ENCODE measurements around the gene DDX39B. TPM values are rescaled to one million over a fixed set of nuclear protein-coding genes. Genes with fewer than 3 reads are reported as not detected.

DDX39B gene
- total RNA-seq, 4 donors from 2014 or later: 107 to 198 (median 144) TPM

GRCh38 chr6:31534521-31535040 lies 7.2 kb downstream of the DDX39B start:
- peaks cover 4 to 100% of the 10 kb centered on the region in 2 donors for H3K36me3 ChIP-seq
- H3K27me3 ChIP-seq: no peaks in the 10 kb centered on the region
- H3K4me1 ChIP-seq: peaks cover 11 to 13% of the 10 kb centered on the region in 2 donors
- no peak for DNase-seq
- ATAC-seq: no peak
- H3K4me3 ChIP-seq: no peak overlapping the region
- intact Hi-C loops (cut with DNase I; ENCODE audit: low total_unique reads): no loop called here
- H3K9me3 ChIP-seq: no peaks in the 10 kb centered on the region
- H3K27ac ChIP-seq: no peak overlapping the region
- in situ Hi-C loops (cut with MboI; ENCODE audit: low sequenced_read_pairs in 4 of 4): loop anchor here in 2 of 4 donors (5.0 to 25.0 kb wide), 2 partner anchors 42 to 653 kb away; partner anchors contain the start of genes AGER (in 1 of the 2), AGPAT1 (in 1 of the 2), GPSM3 (in 1 of the 2) and PBX2 (in 1 of the 2)
- TF ChIP-seq POLR2A (IDR thresholded peaks at IDR 0.05) (no peak), CTCF (IDR thresholded peaks at IDR 0.05 in 4 of 5, conservative IDR thresholded peaks at IDR 0.05 in 1 of 5) (no peak)

GRCh38 chr6:31534011-31534410 lies 7.8 kb downstream of the DDX39B start:
- no peak for ATAC-seq
- Histone ChIP-seq H3K27me3 (no peaks in the 10 kb centered on the region), H3K36me3 (peaks cover 4 to 95% of the 10 kb centered on the region in 2 donors), H3K4me3 (no peak overlapping the region), H3K4me1 (peaks cover 5 to 7% of the 10 kb centered on the region in 2 donors), H3K27ac (no peak overlapping the region), H3K9me3 (no peaks in the 10 kb centered on the region)
- intact Hi-C loops (cut with DNase I; ENCODE audit: low total_unique reads) (no loop called here), in situ Hi-C loops (cut with MboI; ENCODE audit: low sequenced_read_pairs in 4 of 4) (loop anchor here in 1 of 4 donors (25.0 kb wide), 1 partner anchor 653 kb away; the partner anchor contains the start of genes AGER, AGPAT1, GPSM3 and PBX2)
- TF ChIP-seq POLR2A (IDR thresholded peaks at IDR 0.05): no peak
- no peak for TF ChIP-seq CTCF (IDR thresholded peaks at IDR 0.05 in 4 of 5, conservative IDR thresholded peaks at IDR 0.05 in 1 of 5)
- DNase-seq: no peak

GRCh38 chr6:31533455-31533841 lies 8.4 kb downstream of the DDX39B start:
- TF ChIP-seq POLR2A (IDR thresholded peaks at IDR 0.05): no peak
- TF ChIP-seq CTCF (IDR thresholded peaks at IDR 0.05 in 4 of 5, conservative IDR thresholded peaks at IDR 0.05 in 1 of 5): no peak
- Histone ChIP-seq H3K4me1 (peaks cover 0 to 2% of the 10 kb centered on the region in 2 donors), H3K27ac (peak overlapping the region in 1 of 4 donors; percentile 27), H3K4me3 (no peak overlapping the region), H3K27me3 (no peaks in the 10 kb centered on the region), H3K9me3 (no peaks in the 10 kb centered on the region), H3K36me3 (peaks cover 4 to 89% of the 10 kb centered on the region in 2 donors)
- in situ Hi-C loops (cut with MboI; ENCODE audit: low sequenced_read_pairs in 4 of 4) (loop anchor here in 1 of 4 donors (25.0 kb wide), 1 partner anchor 654 kb away; the partner anchor contains the start of genes AGER, AGPAT1, GPSM3 and PBX2), intact Hi-C loops (cut with DNase I; ENCODE audit: low total_unique reads) (no loop called here)
- DNase-seq (no peak), ATAC-seq (no peak)

- no peak for DNase-seq
- intact Hi-C loops (cut with DNase I; ENCODE audit: low total_unique reads): no loop called here
- TF ChIP-seq POLR2A (IDR thresholded peaks at IDR 0.05) (no peak), CTCF (IDR thresholded peaks at IDR 0.05 in 4 of 5, conservative IDR thresholded peaks at IDR 0.05 in 1 of 5) (no peak)
- Histone ChIP-seq H3K4me3 (no peak overlapping the region), H3K27me3 (no peaks in the 10 kb centered on the region), H3K4me1 (no peaks in the 10 kb centered on the region), H3K27ac (peak overlapping the region in 1 of 4 donors; percentile 27), H3K36me3 (peaks cover 4 to 83% of the 10 kb centered on the region in 2 donors), H3K9me3 (no peaks in the 10 kb centered on the region)
- in situ Hi-C loops (cut with MboI; ENCODE audit: low sequenced_read_pairs in 4 of 4): loop anchor here in 1 of 4 donors (25.0 kb wide), 1 partner anchor 654 kb away; the partner anchor contains the start of genes AGER, AGPAT1, GPSM3 and PBX2
- ATAC-seq: no peak
Measured at GRCh38 chr6:31532644-31533454, 9.0 kb downstream of the DDX39B start.

Data from gastrocnemius medialis (tissue), 4 donors.